B cell (primary cell): ENCODE results near the gene DEFB126.
"Not testable (repeated sequence)": the region's sequence is repeated elsewhere in the genome, so short reads cannot be mapped to it uniquely, and the experiment has no call there.

Source experiments
- EZH2 ChIP-seq: IDR thresholded peaks from 2 replicates; pipeline ENCODE4 v1.6.1; 2012; ENCODE audit warnings: borderline replicate concordance, low read depth, mild to moderate bottlenecking, moderate library complexity, low read length; ENCODE audit not compliant: insufficient read depth, poor library complexity, severe bottlenecking
- TF ChIP-seq, protein P1 (sequence below): fragments of 200-600 bp; IDR thresholded peaks from one replicate; pipeline ENCODE4 v1.8.0; 2022; ENCODE audit warnings: antibody characterized with exemption, mild to moderate bottlenecking

DNA sequence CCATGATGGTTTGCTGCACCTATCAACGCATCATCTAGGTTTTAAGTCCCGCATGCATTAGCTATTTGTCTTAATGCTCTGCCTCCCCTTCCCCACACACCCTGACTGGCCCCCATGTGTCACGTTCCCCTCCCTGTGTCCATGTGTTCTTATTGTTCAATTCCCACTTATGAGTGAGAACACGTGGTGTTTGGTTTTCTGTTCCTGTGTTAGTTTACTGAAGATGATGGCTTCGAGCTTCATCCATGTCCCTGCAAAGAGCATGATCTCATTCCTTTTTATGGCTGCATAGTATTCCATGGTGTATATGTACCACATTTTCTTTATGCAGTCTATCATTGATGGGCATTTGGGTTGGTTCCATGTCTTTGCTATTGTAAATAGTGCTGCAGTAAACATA, 44.7 kb upstream of the DEFB126 start:
- TF ChIP-seq, protein P1, sequence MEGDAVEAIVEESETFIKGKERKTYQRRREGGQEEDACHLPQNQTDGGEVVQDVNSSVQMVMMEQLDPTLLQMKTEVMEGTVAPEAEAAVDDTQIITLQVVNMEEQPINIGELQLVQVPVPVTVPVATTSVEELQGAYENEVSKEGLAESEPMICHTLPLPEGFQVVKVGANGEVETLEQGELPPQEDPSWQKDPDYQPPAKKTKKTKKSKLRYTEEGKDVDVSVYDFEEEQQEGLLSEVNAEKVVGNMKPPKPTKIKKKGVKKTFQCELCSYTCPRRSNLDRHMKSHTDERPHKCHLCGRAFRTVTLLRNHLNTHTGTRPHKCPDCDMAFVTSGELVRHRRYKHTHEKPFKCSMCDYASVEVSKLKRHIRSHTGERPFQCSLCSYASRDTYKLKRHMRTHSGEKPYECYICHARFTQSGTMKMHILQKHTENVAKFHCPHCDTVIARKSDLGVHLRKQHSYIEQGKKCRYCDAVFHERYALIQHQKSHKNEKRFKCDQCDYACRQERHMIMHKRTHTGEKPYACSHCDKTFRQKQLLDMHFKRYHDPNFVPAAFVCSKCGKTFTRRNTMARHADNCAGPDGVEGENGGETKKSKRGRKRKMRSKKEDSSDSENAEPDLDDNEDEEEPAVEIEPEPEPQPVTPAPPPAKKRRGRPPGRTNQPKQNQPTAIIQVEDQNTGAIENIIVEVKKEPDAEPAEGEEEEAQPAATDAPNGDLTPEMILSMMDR, result not testable (repeated sequence)
- TF ChIP-seq EZH2, result not testable (repeated sequence)
